ENCODE data around the gene SERPINI1. TPM values are rescaled to one million over a fixed set of nuclear protein-coding genes. Genes with fewer than 3 reads are reported as not detected.

The SERPINI1 gene
- total RNA-seq, 1 donor from 2014 or later: 1.9 TPM

DNA sequence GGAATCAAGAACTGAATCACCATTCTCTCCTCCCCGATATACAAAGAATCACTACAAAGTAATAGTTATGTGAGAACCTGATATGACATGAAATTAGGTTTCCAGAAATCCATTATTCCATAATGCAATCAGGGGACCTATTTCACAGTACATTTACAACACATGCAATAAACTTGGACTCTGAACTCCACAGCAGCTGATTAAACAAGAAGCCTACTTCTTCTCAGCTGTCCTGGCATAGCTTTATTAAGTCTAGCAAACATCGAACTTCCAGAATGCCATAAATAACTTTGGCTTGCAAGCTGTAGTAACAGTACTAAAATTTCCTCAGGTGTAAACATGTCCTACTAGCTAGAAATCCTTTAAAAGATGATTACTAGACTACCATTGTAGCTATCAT, 18.6 kb upstream of the SERPINI1 start:
- no peak for DNase-seq (ENCODE audit: low read depth)
- H3K27me3 ChIP-seq (ENCODE audit: control insufficient read depth, insufficient read depth, low read length): no peaks in the 10 kb centered on the region
- no peaks in the 10 kb centered on the region for H3K36me3 ChIP-seq (ENCODE audit: control insufficient read depth, insufficient read depth, low read length)
- H3K4me3 ChIP-seq (ENCODE audit: low read depth, low read length): no peak overlapping the region
- TF ChIP-seq, protein P1, sequence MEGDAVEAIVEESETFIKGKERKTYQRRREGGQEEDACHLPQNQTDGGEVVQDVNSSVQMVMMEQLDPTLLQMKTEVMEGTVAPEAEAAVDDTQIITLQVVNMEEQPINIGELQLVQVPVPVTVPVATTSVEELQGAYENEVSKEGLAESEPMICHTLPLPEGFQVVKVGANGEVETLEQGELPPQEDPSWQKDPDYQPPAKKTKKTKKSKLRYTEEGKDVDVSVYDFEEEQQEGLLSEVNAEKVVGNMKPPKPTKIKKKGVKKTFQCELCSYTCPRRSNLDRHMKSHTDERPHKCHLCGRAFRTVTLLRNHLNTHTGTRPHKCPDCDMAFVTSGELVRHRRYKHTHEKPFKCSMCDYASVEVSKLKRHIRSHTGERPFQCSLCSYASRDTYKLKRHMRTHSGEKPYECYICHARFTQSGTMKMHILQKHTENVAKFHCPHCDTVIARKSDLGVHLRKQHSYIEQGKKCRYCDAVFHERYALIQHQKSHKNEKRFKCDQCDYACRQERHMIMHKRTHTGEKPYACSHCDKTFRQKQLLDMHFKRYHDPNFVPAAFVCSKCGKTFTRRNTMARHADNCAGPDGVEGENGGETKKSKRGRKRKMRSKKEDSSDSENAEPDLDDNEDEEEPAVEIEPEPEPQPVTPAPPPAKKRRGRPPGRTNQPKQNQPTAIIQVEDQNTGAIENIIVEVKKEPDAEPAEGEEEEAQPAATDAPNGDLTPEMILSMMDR (IDR thresholded peaks at IDR 0.05; ENCODE audit: insufficient read depth, low read length, poor library complexity, severe bottlenecking): no peak

DNA sequence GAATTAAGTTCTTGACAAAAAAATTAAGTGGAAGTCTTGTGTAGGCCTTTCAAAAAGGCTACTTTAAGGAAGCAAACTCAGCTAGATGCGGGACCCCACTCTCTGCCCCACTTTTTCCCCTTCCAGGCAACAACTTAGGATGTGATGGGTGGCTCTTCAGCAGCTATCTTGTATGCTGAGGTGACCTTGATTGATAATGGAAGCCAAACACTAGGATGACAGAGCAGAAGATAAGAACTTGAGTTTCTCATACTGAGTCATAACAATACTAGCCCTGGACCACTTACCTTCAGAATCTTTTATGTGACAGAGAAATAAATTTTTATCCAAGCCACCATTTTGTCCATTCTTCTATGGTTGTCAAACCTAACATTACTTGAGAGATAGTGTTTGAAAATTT, 16.9 kb upstream of the SERPINI1 start:
- no peak for DNase-seq (ENCODE audit: low read depth)
- no peaks in the 10 kb centered on the region for H3K27me3 ChIP-seq (ENCODE audit: control insufficient read depth, insufficient read depth, low read length)
- no peaks in the 10 kb centered on the region for H3K36me3 ChIP-seq (ENCODE audit: control insufficient read depth, insufficient read depth, low read length)
- H3K4me3 ChIP-seq (ENCODE audit: low read depth, low read length): no peak overlapping the region
- TF ChIP-seq, protein P1 (IDR thresholded peaks at IDR 0.05; ENCODE audit: insufficient read depth, low read length, poor library complexity, severe bottlenecking): no peak

DNA sequence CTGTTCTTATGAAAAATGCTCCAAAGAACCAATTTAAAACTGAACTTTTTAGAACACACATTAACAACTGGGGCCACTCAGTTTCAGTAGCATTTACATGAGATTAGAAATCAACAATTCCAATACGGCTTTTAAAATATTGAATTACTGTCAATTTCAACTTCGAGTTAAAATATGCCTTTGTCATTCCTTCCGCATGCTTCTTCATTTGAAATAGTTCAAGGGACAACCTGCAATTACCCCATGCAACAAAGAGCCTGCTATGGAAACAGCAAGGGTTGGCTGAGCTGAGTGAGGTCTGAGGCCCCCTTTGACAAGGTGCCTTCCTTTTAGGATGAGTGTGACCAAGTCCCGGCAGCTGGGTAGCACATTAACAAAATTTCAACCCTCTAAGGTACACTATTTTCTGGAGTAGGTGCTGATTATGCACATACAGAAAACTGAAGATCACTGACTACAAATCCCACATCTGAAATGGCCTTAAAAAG, 12.5 kb upstream of the SERPINI1 start:
- TF ChIP-seq, protein P1 (IDR thresholded peaks at IDR 0.05; ENCODE audit: insufficient read depth, low read length, poor library complexity, severe bottlenecking): no peak
- Histone ChIP-seq H3K27me3 (ENCODE audit: control insufficient read depth, insufficient read depth, low read length) (no peaks in the 10 kb centered on the region), H3K36me3 (ENCODE audit: control insufficient read depth, insufficient read depth, low read length) (no peaks in the 10 kb centered on the region), H3K4me3 (ENCODE audit: low read depth, low read length) (no peak overlapping the region)
- DNase-seq (ENCODE audit: low read depth): no peak

DNA sequence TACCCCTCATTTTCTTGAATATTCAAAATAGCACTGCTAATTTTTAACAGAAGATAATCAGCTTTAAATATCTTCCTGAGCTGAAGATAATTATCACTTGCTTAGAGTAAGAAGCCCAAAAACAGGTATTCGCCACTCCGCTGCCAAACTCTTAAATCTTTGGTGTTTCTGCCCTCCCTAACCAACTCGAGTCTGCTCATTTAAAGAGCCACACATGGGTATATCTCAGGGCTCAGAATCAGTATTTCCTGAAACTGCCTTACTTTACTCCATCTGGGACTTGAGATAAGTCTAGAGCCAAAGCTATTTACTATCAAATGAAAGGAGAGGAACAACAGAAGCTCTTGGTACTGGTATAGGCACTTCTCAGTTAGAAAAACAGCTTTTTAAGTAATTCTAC, 11.6 kb upstream of the SERPINI1 start:
- Histone ChIP-seq H3K36me3 (ENCODE audit: control insufficient read depth, insufficient read depth, low read length) (no peaks in the 10 kb centered on the region), H3K27me3 (ENCODE audit: control insufficient read depth, insufficient read depth, low read length) (no peaks in the 10 kb centered on the region), H3K4me3 (ENCODE audit: low read depth, low read length) (no peak overlapping the region)
- DNase-seq (ENCODE audit: low read depth): no peak
- TF ChIP-seq, protein P1 (IDR thresholded peaks at IDR 0.05; ENCODE audit: insufficient read depth, low read length, poor library complexity, severe bottlenecking): no peak

DNA sequence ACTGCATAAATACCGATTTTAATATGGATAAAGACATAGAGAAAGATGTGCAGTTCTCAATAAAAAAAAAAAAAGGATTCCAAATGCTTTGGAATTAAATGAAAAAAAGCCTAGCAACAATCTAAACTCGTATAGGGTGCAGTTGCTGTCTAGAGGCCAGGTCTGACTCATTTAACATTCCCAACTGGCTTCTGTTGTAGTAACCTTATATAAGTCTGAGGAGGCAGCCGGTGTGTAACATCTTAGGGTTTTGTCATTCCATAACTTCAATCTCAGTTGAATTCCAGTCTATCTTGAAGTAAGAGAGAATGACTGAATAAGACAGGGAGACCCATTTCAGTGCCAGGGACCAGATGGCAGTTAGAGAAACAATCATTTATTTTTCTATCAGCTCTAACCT, 7.3 kb upstream of the SERPINI1 start:
- Histone ChIP-seq H3K27me3 (ENCODE audit: control insufficient read depth, insufficient read depth, low read length) (no peaks in the 10 kb centered on the region), H3K36me3 (ENCODE audit: control insufficient read depth, insufficient read depth, low read length) (no peaks in the 10 kb centered on the region), H3K4me3 (ENCODE audit: low read depth, low read length) (no peak overlapping the region)
- TF ChIP-seq, protein P1 (IDR thresholded peaks at IDR 0.05; ENCODE audit: insufficient read depth, low read length, poor library complexity, severe bottlenecking): no peak
- no peak for DNase-seq (ENCODE audit: low read depth)

DNA sequence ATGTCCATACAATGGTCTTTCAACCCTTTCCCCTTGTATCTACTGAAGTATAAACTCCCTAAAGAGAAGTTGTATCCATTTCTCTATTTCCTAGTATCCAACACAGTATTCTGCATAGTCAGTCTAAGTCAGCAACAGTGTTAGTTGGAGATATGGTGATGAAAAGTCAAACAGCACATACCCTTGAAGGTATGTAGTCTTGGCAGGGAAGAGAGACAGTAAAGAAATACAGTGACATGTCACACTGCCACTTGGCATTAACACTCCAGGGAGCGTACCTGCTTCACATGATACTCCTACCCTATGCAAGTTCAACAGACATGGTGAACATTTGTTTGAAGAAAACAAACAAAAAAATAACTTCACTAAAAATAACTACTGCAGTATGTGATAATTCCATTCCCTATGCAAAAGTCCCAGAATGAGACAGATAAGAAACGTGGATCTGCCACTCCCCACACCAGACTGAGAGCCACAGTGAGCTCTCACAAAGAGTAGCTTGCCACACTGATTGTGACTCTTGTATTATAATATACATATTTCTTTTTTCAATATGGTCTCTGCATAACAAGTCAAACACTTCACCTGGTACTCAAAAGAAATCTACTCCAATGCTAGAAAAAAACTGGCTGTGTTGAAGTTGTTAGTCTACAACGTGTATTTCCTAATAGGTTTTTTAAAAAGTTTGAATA, 6.7 kb upstream of the SERPINI1 start:
- TF ChIP-seq, protein P1 (IDR thresholded peaks at IDR 0.05; ENCODE audit: insufficient read depth, low read length, poor library complexity, severe bottlenecking): no peak

More for the DNA sequence above, 6.7 kb upstream of the SERPINI1 start:
- Histone ChIP-seq H3K27me3 (ENCODE audit: control insufficient read depth, insufficient read depth, low read length) (no peaks in the 10 kb centered on the region), H3K4me3 (ENCODE audit: low read depth, low read length) (no peak overlapping the region), H3K36me3 (ENCODE audit: control insufficient read depth, insufficient read depth, low read length) (no peaks in the 10 kb centered on the region)
- DNase-seq (ENCODE audit: low read depth): no peak

Data from kidney epithelial cell (primary cell).